Measurements from ENCODE around the gene DHRS3. TPM values are rescaled to one million over a fixed set of nuclear protein-coding genes. Genes with fewer than 3 reads are reported as not detected.
"Not testable (repeated sequence)": the region's sequence is repeated elsewhere in the genome, so short reads cannot be mapped to it uniquely, and the experiment has no call there.

The DHRS3 gene
- total RNA-seq, 1 donor from 2014 or later = 63.7 TPM

GRCh38 chr1:12540580-12541273, 77.3 kb downstream of the DHRS3 start:
- no peaks in the 10 kb centered on the region for H3K36me3 ChIP-seq (ENCODE audit: control insufficient read depth, insufficient read depth, low read length)
- FAIRE-seq (no peak), DNase-seq (ENCODE audit: low read depth) (no peak)
- H3K4me3 ChIP-seq (ENCODE audit: low read depth, low read length) = no peak overlapping the region
- H3K27me3 ChIP-seq (ENCODE audit: control insufficient read depth, insufficient read depth, low read length) = peaks cover 16% of the 10 kb centered on the region
- TF ChIP-seq CTCF (IDR thresholded peaks at IDR 0.05; ENCODE audit: insufficient read depth, low read length, severe bottlenecking) = no peak

DNA sequence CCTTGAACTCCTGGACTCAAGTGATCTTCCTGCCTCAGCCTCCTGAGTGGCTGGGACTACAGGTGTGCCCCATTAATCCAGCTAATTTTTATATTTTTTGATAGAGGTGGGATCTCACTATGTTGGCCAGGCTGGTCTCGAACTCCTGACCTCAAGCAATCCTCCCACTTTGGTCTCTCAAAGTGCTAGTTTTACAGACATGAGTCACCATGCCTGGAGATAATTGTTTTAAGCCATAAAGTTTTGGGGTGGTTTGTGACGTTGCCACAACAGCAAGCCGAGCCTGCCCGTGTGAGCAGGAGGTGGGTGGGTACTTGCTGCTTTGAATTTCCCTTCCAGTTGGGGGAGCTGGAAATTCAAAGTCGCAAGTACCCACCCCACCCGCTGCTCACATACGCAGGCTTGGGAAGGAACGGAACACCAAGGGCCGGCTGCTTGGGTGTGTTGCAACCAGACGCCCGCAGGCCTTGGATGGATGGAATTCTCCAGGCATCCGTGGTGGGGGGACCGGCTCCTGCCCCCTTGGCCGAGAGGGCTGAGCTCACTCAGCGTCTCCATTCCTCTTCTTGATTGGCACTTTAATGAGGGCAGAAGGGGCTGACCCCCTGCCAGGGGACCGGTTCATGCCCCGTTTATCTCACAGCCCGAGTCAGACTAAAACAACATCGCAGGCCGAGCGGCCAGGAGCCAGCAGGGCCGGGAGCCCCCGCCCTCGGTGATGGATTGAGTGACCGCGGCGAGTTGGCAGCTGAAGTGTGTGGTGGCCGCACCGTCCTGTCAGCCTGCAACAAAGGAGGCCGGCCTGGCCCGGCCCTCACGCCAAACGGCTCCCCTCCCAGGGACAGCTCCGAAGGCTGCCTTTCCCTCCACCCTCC, 78.1 kb downstream of the DHRS3 start:
- H3K36me3 ChIP-seq (ENCODE audit: control insufficient read depth, insufficient read depth, low read length) = no peaks in the 10 kb centered on the region
- TF ChIP-seq CTCF (IDR thresholded peaks at IDR 0.05; ENCODE audit: insufficient read depth, low read length, severe bottlenecking) = no peak
- FAIRE-seq (no peak), DNase-seq (ENCODE audit: low read depth) (no peak)
- H3K27me3 ChIP-seq (ENCODE audit: control insufficient read depth, insufficient read depth, low read length) = peaks cover 14% of the 10 kb centered on the region
- H3K4me3 ChIP-seq (ENCODE audit: low read depth, low read length) = no peak overlapping the region

DNA sequence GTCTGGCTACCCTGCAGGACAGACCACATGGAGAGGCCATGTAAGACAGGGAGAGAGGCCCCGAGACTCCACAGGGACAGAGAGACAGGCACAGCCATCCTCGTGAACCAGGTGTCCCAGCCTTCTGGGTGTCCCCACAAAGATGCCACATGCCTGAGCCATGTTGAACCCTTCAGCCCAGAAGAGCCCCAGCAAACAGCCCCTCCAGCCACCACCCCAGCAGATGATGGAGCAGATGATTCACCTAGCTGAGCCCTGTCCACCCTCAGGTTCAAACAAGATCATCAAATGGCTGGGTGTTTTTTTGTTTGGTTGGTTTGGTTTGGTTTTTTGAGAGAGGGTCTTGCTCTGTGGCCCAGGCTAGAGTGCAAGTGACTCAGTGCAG, 78.7 kb downstream of the DHRS3 start:
- no peak for DNase-seq (ENCODE audit: low read depth)
- H3K36me3 ChIP-seq (ENCODE audit: control insufficient read depth, insufficient read depth, low read length) = no peaks in the 10 kb centered on the region
- TF ChIP-seq CTCF (IDR thresholded peaks at IDR 0.05; ENCODE audit: insufficient read depth, low read length, severe bottlenecking) = no peak

DNA sequence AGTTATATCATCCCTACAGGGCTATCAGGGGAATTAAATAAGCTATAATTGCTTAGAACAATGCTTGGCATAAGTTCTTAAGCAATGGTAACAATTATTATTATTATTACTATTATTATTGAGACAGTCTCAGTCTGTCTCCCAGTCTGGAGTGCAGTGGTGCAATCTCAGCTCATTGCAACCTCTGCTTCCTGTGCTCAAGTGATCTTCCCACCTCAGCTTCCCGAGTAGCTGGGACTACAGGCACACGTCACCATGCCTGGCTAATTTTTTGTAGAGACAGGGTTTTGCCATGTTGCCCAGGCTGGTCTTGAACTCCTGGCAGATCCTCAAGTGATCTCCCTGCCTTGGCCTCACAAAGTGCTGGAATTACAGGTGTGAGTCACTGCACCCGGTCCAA, 79.5 kb downstream of the DHRS3 start:
- not testable (repeated sequence) for FAIRE-seq; H3K4me3 ChIP-seq (ENCODE audit: low read depth, low read length); H3K36me3 ChIP-seq (ENCODE audit: control insufficient read depth, insufficient read depth, low read length); DNase-seq (ENCODE audit: low read depth)
- H3K27me3 ChIP-seq (ENCODE audit: control insufficient read depth, insufficient read depth, low read length) = peaks cover 14% of the 10 kb centered on the region

More for the DNA sequence above, 78.7 kb downstream of the DHRS3 start:
- Histone ChIP-seq H3K4me3 (ENCODE audit: low read depth, low read length) (no peak overlapping the region), H3K27me3 (ENCODE audit: control insufficient read depth, insufficient read depth, low read length) (peaks cover 14% of the 10 kb centered on the region)
- no peak for FAIRE-seq

- H3K36me3 ChIP-seq (ENCODE audit: control insufficient read depth, insufficient read depth, low read length) = no peaks in the 10 kb centered on the region
- DNase-seq (ENCODE audit: low read depth) (no peak), FAIRE-seq (no peak)
- no peak overlapping the region for H3K4me3 ChIP-seq (ENCODE audit: low read depth, low read length)
- no peak for TF ChIP-seq CTCF (IDR thresholded peaks at IDR 0.05; ENCODE audit: insufficient read depth, low read length, severe bottlenecking)
- H3K27me3 ChIP-seq (ENCODE audit: control insufficient read depth, insufficient read depth, low read length) = peaks cover 14% of the 10 kb centered on the region
Observed at GRCh38 chr1:12537906-12538461, 80.0 kb downstream of the DHRS3 start.

DNA sequence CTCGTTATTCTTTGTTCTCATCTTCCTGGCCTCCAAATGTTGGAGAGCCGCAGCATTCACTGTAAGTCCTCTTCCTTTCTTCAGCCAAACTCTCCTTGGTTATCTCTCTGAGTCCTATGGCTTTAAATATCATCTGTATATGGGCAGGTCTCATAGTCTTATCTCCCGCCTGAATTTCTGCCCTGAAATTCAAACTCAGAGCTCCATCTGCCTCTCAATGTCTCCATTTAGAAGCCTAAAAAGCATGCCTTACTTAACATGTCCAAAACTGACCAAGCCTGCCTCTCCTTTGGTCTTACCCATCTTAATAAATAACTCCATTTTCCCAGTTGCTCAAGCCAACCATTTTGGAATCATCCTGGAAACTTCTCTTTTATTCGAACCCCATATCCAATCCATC, 80.7 kb downstream of the DHRS3 start:
- no peak for FAIRE-seq
- Histone ChIP-seq H3K4me3 (ENCODE audit: low read depth, low read length) (no peak overlapping the region), H3K27me3 (ENCODE audit: control insufficient read depth, insufficient read depth, low read length) (peaks cover 14% of the 10 kb centered on the region), H3K36me3 (ENCODE audit: control insufficient read depth, insufficient read depth, low read length) (no peaks in the 10 kb centered on the region)
- DNase-seq (ENCODE audit: low read depth) = no peak
- TF ChIP-seq CTCF (IDR thresholded peaks at IDR 0.05; ENCODE audit: insufficient read depth, low read length, severe bottlenecking) = no peak

Data from bronchial epithelial cell (primary cell).